Islet of Langerhans (tissue), 1 donor: Measurements from ENCODE around the gene SVIP.

Source experiments
- FAIRE-seq: peaks from one replicate; lab custom pipeline; 2011; peaks lifted over from hg19 to GRCh38; lab: Jason Lieb, UNC

The SVIP gene

DNA sequence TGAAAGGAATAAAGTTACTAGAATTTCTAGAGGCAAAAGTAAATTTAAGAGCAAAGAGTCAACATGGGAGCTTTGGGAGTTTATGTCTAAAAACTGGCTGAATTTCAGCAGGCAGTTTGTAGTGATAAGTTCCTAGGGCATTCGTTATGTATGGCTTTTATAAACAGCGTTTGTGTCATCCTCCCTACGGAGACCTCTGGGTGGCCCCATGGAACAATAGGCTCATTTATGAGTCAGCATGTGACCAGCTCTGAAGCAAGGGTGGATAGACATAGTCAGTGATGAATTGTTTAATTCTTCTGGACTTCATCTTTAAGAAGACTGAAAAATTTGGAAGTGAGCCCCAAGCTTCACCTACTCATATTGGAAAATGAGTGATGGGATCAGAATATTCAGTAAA is 37.1 kb downstream of the SVIP start:
- FAIRE-seq, result no peak

DNA sequence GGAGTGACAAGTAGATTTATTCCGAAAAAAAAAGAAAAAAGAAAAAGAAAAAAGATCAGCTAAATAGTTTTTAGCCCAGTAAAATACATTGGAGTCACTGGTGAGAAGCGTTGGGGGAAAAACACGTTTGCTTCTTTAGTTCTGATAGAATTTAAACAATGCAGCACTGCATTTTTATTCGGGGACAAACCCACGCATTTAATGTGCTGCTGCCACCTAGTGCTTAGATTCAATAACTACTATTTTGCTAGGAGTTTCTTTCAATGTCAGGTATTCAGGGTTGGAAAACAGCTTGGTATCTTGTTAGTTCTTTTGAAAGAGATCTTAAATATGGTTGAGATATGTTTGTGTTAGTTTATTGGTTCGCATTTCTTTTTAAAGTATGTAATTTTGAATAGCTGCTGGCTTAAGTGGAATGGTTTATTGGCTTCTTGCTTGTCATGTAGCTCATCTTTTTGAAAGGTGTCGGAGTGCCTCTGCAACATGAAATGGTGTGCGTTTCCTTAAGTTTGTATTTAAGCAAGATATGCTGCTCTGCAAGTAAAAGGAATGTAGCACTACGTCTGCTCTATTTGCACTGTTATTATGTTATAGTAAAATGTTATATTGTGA is 41.9 kb downstream of the SVIP start:
- peak; percentile 100 for FAIRE-seq

GRCh38 chr11:22787055-22787454 is 42.5 kb downstream of the SVIP start:
- FAIRE-seq, result no peak

DNA sequence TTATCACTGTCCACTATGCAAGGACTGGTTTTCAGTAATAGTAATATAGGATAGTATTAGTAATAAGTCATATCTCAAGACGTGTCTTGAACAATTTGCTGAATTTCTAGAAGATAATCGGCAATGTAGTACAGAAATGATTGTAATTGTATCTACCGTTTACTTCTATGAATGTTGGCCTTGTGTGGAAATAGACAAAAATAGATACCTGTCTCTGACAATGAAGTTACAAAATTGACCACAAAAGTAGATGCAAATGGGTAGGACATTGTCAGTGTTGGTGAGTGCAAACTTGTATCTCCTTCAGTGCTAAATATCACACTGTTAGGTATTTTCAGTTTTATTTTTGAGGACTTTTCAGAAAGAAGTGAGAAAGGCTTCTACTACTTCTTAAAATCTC is 43.1 kb downstream of the SVIP start:
- no peak for FAIRE-seq

DNA sequence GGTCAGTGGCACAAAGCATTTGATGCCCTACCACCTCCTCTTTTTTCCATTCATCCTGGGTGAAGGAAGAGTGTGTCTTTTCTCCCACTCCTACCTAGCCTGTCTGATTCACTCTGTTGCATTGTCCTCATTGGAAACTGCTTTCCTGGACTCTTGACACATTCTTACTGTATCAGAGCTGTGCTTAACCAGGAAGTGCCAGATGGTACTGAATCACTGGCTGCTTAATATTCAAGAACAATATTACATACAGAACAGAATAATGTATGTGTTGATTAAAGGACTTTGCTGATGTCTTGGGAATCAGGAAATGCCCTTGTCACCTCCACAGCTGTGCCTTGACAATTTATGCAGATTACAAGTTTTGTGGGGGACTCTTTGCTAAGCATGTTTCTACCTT is 44.4 kb downstream of the SVIP start:
- FAIRE-seq, result no peak

GRCh38 chr11:22780952-22781593 is 48.5 kb downstream of the SVIP start:
- FAIRE-seq, result peak; percentile 88

DNA sequence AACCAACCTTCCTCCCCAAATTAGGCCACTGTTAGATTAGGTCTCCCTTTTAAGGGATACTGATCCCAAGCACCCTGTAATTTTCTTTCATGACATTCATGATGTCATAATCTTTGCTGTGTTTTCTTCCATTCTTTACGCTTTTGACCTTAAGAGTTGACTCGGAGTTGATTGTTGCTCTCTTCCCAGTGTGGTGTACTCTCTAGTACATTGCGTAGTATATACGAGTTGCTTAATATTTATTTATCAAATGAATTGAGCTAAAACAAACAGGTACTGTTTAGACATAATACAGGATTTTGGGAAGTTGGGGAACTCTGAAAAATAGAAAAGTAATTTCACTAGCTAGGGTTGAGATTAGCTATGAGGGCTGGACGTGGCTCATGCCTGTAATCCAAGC is 49.8 kb downstream of the SVIP start:
- FAIRE-seq, result no peak

GRCh38 chr11:22778642-22779041 is 51.0 kb downstream of the SVIP start:
- FAIRE-seq, result peak; percentile 93

DNA sequence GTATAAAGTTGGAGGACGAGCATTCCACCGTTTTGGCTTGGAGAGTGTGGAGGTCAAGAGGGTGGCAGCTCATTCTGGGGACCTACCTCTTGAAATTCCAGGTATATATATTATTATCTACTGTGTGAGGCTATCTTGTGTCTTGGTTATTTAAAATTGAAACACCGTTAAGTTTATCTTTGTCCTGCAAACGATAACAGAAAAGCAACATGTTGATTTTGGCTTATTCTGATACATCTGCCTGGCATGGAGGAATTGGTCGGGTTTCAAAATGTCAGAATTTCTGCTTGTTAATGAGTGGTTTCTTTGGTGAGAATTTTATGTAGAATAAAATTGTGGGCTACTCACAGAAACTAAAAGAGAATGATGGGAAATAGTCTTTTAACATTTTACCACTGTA is 54.4 kb downstream of the SVIP start:
- FAIRE-seq, result no peak

GRCh38 chr11:22774716-22775115 is 54.9 kb downstream of the SVIP start:
- FAIRE-seq, result no peak

GRCh38 chr11:22769081-22769480 is 60.5 kb downstream of the SVIP start:
- no peak for FAIRE-seq
